Astrocyte of the cerebellum (primary cell): ENCODE results near the gene LRAT.

Experiments
- DNase-seq: peaks from one replicate; pipeline ENCODE4 v3.0.0-alpha.2; 2011; ENCODE audit warnings: low read depth
- H3K4me3 ChIP-seq: 2 replicates; pipeline ENCODE4 v1.5.1; 2011; ENCODE audit warnings: mild to moderate bottlenecking, low read depth, low read length, moderate library complexity
- in situ Hi-C: cut with HindIII; loops from 2 replicates; pipeline ENCODE4 v1.10.0; 2017; ENCODE audit warnings: low sequenced_read_pairs
- TF ChIP-seq, protein P1 (sequence below): IDR thresholded peaks from 2 replicates; pipeline ENCODE4 v1.5.1; 2012; ENCODE audit warnings: low read length, low read depth, moderate library complexity, mild to moderate bottlenecking; ENCODE audit errors: missing control alignments

LRAT gene

DNA sequence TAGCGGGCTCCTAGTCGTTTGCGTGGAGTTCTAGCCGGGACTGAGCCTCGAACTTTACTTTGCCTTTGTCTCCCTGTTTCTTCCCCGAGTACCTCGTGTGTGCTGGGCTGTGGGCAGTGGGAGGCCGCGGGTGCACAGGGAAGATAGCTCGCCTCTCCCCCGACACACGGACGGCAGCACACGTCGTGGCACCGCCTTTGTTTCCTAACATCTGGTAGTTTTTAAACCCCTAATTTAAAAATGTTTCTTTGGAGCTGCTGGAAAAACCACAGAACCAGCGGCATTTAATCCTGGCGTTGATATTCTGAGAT lies 38.1 kb downstream of the LRAT start:
- TF ChIP-seq, protein P1, sequence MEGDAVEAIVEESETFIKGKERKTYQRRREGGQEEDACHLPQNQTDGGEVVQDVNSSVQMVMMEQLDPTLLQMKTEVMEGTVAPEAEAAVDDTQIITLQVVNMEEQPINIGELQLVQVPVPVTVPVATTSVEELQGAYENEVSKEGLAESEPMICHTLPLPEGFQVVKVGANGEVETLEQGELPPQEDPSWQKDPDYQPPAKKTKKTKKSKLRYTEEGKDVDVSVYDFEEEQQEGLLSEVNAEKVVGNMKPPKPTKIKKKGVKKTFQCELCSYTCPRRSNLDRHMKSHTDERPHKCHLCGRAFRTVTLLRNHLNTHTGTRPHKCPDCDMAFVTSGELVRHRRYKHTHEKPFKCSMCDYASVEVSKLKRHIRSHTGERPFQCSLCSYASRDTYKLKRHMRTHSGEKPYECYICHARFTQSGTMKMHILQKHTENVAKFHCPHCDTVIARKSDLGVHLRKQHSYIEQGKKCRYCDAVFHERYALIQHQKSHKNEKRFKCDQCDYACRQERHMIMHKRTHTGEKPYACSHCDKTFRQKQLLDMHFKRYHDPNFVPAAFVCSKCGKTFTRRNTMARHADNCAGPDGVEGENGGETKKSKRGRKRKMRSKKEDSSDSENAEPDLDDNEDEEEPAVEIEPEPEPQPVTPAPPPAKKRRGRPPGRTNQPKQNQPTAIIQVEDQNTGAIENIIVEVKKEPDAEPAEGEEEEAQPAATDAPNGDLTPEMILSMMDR = no peak
- no peak for DNase-seq
- in situ Hi-C loops = no loop called here
- no peak overlapping the region for H3K4me3 ChIP-seq
